ENCODE measurements around the gene CETP. TPM values are rescaled to one million over a fixed set of nuclear protein-coding genes. Genes with fewer than 3 reads are reported as not detected.

Gene CETP
- total RNA-seq, 4 donors from 2014 or later, result 0.19 to 0.32 (median 0.31) TPM; not detected in 1

GRCh38 chr16:57016831-57017230, 55.1 kb downstream of the CETP start:
- 85 to 89% methylated on average over 6 of the region's 6 CpGs for WGBS, 2 donors
- Histone ChIP-seq H3K27me3 (no peaks in the 10 kb centered on the region), H3K9me3 (no peaks in the 10 kb centered on the region), H3K4me1 (peaks cover 0 to 20% (median 8%) of the 10 kb centered on the region in 3 donors), H3K36me3 (peaks cover 4 to 51% (median 17%) of the 10 kb centered on the region in 3 donors), H3K27ac (no peak overlapping the region), H3K4me3 (no peak overlapping the region)
- no peak for DNase-seq
- intact Hi-C loops (cut with DNase I), result no loop called here
- no peak for TF ChIP-seq POLR2A (IDR thresholded peaks at IDR 0.05)
- TF ChIP-seq, protein P1, sequence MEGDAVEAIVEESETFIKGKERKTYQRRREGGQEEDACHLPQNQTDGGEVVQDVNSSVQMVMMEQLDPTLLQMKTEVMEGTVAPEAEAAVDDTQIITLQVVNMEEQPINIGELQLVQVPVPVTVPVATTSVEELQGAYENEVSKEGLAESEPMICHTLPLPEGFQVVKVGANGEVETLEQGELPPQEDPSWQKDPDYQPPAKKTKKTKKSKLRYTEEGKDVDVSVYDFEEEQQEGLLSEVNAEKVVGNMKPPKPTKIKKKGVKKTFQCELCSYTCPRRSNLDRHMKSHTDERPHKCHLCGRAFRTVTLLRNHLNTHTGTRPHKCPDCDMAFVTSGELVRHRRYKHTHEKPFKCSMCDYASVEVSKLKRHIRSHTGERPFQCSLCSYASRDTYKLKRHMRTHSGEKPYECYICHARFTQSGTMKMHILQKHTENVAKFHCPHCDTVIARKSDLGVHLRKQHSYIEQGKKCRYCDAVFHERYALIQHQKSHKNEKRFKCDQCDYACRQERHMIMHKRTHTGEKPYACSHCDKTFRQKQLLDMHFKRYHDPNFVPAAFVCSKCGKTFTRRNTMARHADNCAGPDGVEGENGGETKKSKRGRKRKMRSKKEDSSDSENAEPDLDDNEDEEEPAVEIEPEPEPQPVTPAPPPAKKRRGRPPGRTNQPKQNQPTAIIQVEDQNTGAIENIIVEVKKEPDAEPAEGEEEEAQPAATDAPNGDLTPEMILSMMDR (IDR thresholded peaks at IDR 0.05), result no peak

GRCh38 chr16:57017251-57017650, 55.5 kb downstream of the CETP start:
- peaks cover 4 to 55% (median 21%) of the 10 kb centered on the region in 3 donors for H3K36me3 ChIP-seq
- TF ChIP-seq, protein P1 (IDR thresholded peaks at IDR 0.05), result no peak
- no peak for TF ChIP-seq POLR2A (IDR thresholded peaks at IDR 0.05)
- no peak overlapping the region for H3K27ac ChIP-seq

GRCh38 chr16:57019746-57020145, 58.0 kb downstream of the CETP start:
- TF ChIP-seq POLR2A (IDR thresholded peaks at IDR 0.05), result no peak
- TF ChIP-seq, protein P1 (IDR thresholded peaks at IDR 0.05), result no peak
- intact Hi-C loops (cut with DNase I), result no loop called here
- Histone ChIP-seq H3K27me3 (no peaks in the 10 kb centered on the region), H3K36me3 (peaks cover 4 to 79% (median 24%) of the 10 kb centered on the region in 3 donors), H3K9me3 (no peaks in the 10 kb centered on the region), H3K4me3 (no peak overlapping the region), H3K27ac (no peak overlapping the region), H3K4me1 (peaks cover 0 to 7% (median 3%) of the 10 kb centered on the region in 3 donors)
- DNase-seq, result no peak
- WGBS, 2 donors, result 66 to 92% methylated on average over 2 of the region's 2 CpGs

More at GRCh38 chr16:57017251-57017650, 55.5 kb downstream of the CETP start:
- Histone ChIP-seq H3K4me3 (no peak overlapping the region), H3K27me3 (no peaks in the 10 kb centered on the region), H3K9me3 (no peaks in the 10 kb centered on the region), H3K4me1 (peaks cover 0 to 20% (median 8%) of the 10 kb centered on the region in 3 donors)
- DNase-seq, result no peak
- 44 to 63% methylated on average over 1 of the region's 1 CpG for WGBS, 2 donors
- intact Hi-C loops (cut with DNase I), result no loop called here

- Histone ChIP-seq H3K9me3 (no peaks in the 10 kb centered on the region), H3K27me3 (no peaks in the 10 kb centered on the region), H3K36me3 (peaks cover 4 to 88% (median 24%) of the 10 kb centered on the region in 3 donors), H3K4me1 (no peaks in the 10 kb centered on the region), H3K4me3 (no peak overlapping the region), H3K27ac (no peak overlapping the region)
- TF ChIP-seq POLR2A (IDR thresholded peaks at IDR 0.05), result no peak
- TF ChIP-seq, protein P1 (IDR thresholded peaks at IDR 0.05), result no peak
- intact Hi-C loops (cut with DNase I), result no loop called here
- no peak for DNase-seq
- 89 to 100% methylated on average over 3 to 8 of the region's 8 CpGs for WGBS, 2 donors
Measured at GRCh38 chr16:57020651-57021050, 58.9 kb downstream of the CETP start.

DNA sequence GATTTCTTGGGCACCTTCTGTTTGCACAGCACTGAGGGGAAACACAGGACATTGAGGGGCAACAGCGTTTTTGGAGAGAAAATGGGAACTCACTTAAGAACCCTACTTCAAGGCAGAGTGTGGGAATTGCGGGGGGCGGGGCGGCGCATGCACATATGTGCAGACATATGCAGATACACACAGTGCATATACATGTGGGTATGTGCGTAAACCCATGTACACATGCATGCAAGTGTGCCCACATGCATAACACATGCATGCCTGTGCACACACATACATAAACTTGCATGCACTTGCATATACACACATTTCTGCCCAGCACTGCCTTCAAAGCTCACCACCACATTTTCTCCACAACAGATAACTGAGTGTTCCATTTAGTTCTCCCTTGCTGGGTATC, 60.0 kb downstream of the CETP start:
- peaks cover 4 to 97% (median 24%) of the 10 kb centered on the region in 3 donors for H3K36me3 ChIP-seq
- intact Hi-C loops (cut with DNase I), result no loop called here
- WGBS, 2 donors, result 92 to 93% methylated on average over 6 of the region's 6 CpGs
- no peaks in the 10 kb centered on the region for H3K4me1 ChIP-seq
- TF ChIP-seq, protein P1 (IDR thresholded peaks at IDR 0.05), result no peak
- no peak for TF ChIP-seq POLR2A (IDR thresholded peaks at IDR 0.05)
- H3K9me3 ChIP-seq, result no peaks in the 10 kb centered on the region
- no peak for DNase-seq
- H3K27me3 ChIP-seq, result no peaks in the 10 kb centered on the region
- no peak overlapping the region for H3K4me3 ChIP-seq
- H3K27ac ChIP-seq, result no peak overlapping the region

Measured in esophagus squamous epithelium (tissue), 5 donors.